Airway epithelial cell (primary cell): ENCODE measurements around the gene CTF1. TPM values are rescaled to one million over a fixed set of nuclear protein-coding genes. Genes with fewer than 3 reads are reported as not detected.

Experiments used
- total RNA-seq: library from RNA; depleted of rRNA; stranded (reverse); fragments of >200 nt; gene quantifications from 2 replicates; pipeline ENCODE4 v1.2.3, GENCODE V29; 2015

The CTF1 gene
- 1.6 and 2.5 TPM in 2 replicates for total RNA-seq

GRCh38 chr16:30896261-30896888 is at the start of gene CTF1:
Gene CTF1 (plus strand): TSS chr16:30896614. CDS start chr16:30896644, 30 bp downstream.

GRCh38 chr16:30893744-30894539 is 2.5 kb upstream of the CTF1 start, which contains the start of gene BCL7C:
Gene BCL7C (minus strand): TSS chr16:30894077. CDS start chr16:30893944, 133 bp downstream.

GRCh38 chr16:30923554-30924075 is 27.2 kb downstream of the CTF1 start, which contains the start of gene FBXL19:
Gene FBXL19 (plus strand): TSS chr16:30923572. CDS start chr16:30925755, 2,183 bp downstream.

GRCh38 chr16:30948667-30949649 is 52.5 kb downstream of the CTF1 start, which contains the start of gene ORAI3:
Gene ORAI3 (plus strand): TSS chr16:30949068. CDS start chr16:30949290, 222 bp downstream.

Other genes starting within 250 kb of the CTF1 start
- gene PRR14, start 245.7 kb upstream of the CTF1 start, total RNA-seq = 14.7 and 27.7 TPM in 2 replicates
- 21.3 and 29.2 TPM in 2 replicates for gene FBRS, start 238.2 kb upstream of the CTF1 start, total RNA-seq
- gene SRCAP, start 197.4 kb upstream of the CTF1 start, total RNA-seq = 7.4 and 12.9 TPM in 2 replicates
- gene PHKG2, start 148.2 kb upstream of the CTF1 start, total RNA-seq = 17.9 and 19.8 TPM in 2 replicates
- 1.7 and 3.0 TPM in 2 replicates for gene CFAP119, start 134.6 kb upstream of the CTF1 start, total RNA-seq
- 66.8 and 76.7 TPM in 2 replicates for gene RNF40, start 134.3 kb upstream of the CTF1 start, total RNA-seq
- gene ZNF629, start 109.4 kb upstream of the CTF1 start, total RNA-seq = 9.9 and 14.6 TPM in 2 replicates
- gene BCL7C, start 2.5 kb upstream of the CTF1 start, total RNA-seq = 49.9 and 56.1 TPM in 2 replicates
- 38.2 and 39.7 TPM in 2 replicates for gene FBXL19, start 27.0 kb downstream of the CTF1 start, total RNA-seq
- 22.2 and 30.5 TPM in 2 replicates for gene ORAI3, start 52.5 kb downstream of the CTF1 start, total RNA-seq
- 3.4 and 4.6 TPM in 2 replicates for gene SETD1A, start 61.1 kb downstream of the CTF1 start, total RNA-seq
- 8.8 and 10.4 TPM in 2 replicates for gene HSD3B7, start 88.6 kb downstream of the CTF1 start, total RNA-seq
- 0.05 and 1.1 TPM in 2 replicates for gene STX1B, start 114.0 kb downstream of the CTF1 start, total RNA-seq
- 19.9 and 21.9 TPM in 2 replicates for gene STX4, start 136.9 kb downstream of the CTF1 start, total RNA-seq
- 12.2 and 32.0 TPM in 2 replicates for gene ZNF668, start 177.6 kb downstream of the CTF1 start, total RNA-seq
- gene ZNF646, start 177.8 kb downstream of the CTF1 start, total RNA-seq = 11.4 and 13.9 TPM in 2 replicates
- 0.65 and 0.78 TPM in 2 replicates for gene PRSS53, start 192.3 kb downstream of the CTF1 start, total RNA-seq
- gene VKORC1, start 198.2 kb downstream of the CTF1 start, total RNA-seq = 86.5 and 89.8 TPM in 2 replicates
- 60.4 and 70.8 TPM in 2 replicates for gene BCKDK, start 211.8 kb downstream of the CTF1 start, total RNA-seq
- 16.9 and 30.6 TPM in 2 replicates for gene KAT8, start 221.1 kb downstream of the CTF1 start, total RNA-seq
- gene PRSS8, start 239.1 kb downstream of the CTF1 start, total RNA-seq = 80.0 and 81.1 TPM in 2 replicates